PFSK-1 (cell line): Measurements from ENCODE around the gene PJA2.
A peak's percentile ranks its signal among the peaks of the same experiment; 100 is the strongest.

Experiments used
- FOXP2 ChIP-seq: optimal IDR thresholded peaks from 2 replicates; pipeline ENCODE3; 2011; ENCODE audit warnings: borderline replicate concordance, control low read depth, inconsistent platforms; ENCODE audit not compliant: insufficient read depth; ENCODE audit errors: extremely low read length, extremely low read depth
- POLR2AphosphoS5 ChIP-seq: IDR thresholded peaks from 2 replicates; pipeline ENCODE4 v1.6.1; 2012; ENCODE audit warnings: low read depth, mild to moderate bottlenecking, control low read depth, low read length, moderate library complexity
- SIN3A ChIP-seq: IDR thresholded peaks from 2 replicates; pipeline ENCODE4 v1.6.1; 2012; ENCODE audit warnings: mild to moderate bottlenecking, low read length, moderate library complexity, borderline replicate concordance; ENCODE audit not compliant: insufficient read depth
- TAF1 ChIP-seq: IDR thresholded peaks from 2 replicates; pipeline ENCODE4 v1.6.1; 2012; ENCODE audit warnings: low read length, control low read depth, borderline replicate concordance; ENCODE audit not compliant: insufficient read depth
- TF ChIP-seq, protein P1 (sequence below), 2 experiments: IDR thresholded peaks; 2 replicates each; pipeline versions ENCODE4 v1.6.1 to v1.8.0; 2011 to 2012; ENCODE audit warnings: low read depth in 2 of 2, low read length in 2 of 2, control low read depth in 1 of 2, inconsistent platforms in 1 of 2, mild to moderate bottlenecking in 1 of 2, moderate library complexity in 1 of 2; ENCODE audit not compliant: insufficient read depth in 1 of 2

PJA2 gene

DNA sequence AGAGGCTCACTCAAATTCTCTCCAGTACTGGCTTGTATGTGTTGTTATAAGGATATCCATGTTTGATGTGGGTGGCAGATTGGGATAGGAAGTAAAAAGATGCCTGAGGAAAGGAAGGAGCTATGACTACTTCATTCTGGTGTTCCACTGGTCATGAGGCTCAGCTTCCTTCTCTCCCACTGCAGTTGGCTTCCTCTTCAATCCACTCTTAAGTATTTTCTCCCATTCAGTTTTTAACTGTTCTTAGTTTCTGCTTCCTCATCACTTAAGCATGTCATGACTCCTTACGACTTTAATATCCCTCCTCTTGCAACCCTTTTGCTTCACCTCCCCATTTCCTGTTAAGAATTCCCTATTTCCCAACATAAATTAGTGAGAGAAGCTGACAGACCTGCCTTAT lies 81.1 kb downstream of the PJA2 start:
- TF ChIP-seq TAF1 (no peak), POLR2AphosphoS5 (peak; percentile 26; the same call in 1 of the 2 replicates)

DNA sequence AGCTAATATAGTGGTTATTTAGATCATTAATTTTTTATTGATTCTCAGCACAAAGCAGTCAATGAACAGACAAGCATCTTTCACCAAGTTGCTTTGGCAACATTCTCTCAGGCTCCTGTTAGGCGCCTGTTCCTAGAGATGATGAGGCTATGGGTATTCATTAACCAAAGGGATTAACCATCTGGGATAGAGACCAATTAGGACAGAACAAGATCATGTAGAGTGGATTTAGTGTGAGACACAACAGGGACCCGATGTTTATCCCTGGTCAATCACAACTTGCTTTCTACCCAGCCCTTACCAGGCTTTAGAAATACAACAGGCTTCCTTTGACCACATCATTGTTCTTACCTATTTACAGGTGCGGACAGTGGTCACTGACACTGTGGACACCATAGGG lies 82.2 kb downstream of the PJA2 start:
- TF ChIP-seq, protein P1, sequence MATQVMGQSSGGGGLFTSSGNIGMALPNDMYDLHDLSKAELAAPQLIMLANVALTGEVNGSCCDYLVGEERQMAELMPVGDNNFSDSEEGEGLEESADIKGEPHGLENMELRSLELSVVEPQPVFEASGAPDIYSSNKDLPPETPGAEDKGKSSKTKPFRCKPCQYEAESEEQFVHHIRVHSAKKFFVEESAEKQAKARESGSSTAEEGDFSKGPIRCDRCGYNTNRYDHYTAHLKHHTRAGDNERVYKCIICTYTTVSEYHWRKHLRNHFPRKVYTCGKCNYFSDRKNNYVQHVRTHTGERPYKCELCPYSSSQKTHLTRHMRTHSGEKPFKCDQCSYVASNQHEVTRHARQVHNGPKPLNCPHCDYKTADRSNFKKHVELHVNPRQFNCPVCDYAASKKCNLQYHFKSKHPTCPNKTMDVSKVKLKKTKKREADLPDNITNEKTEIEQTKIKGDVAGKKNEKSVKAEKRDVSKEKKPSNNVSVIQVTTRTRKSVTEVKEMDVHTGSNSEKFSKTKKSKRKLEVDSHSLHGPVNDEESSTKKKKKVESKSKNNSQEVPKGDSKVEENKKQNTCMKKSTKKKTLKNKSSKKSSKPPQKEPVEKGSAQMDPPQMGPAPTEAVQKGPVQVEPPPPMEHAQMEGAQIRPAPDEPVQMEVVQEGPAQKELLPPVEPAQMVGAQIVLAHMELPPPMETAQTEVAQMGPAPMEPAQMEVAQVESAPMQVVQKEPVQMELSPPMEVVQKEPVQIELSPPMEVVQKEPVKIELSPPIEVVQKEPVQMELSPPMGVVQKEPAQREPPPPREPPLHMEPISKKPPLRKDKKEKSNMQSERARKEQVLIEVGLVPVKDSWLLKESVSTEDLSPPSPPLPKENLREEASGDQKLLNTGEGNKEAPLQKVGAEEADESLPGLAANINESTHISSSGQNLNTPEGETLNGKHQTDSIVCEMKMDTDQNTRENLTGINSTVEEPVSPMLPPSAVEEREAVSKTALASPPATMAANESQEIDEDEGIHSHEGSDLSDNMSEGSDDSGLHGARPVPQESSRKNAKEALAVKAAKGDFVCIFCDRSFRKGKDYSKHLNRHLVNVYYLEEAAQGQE (IDR thresholded peaks at IDR 0.05; ENCODE audit: insufficient read depth in 1 of 2, low read depth in 2 of 2, low read length in 2 of 2): no peak
- TF ChIP-seq POLR2AphosphoS5 (no peak), TAF1 (no peak), FOXP2 (no peak), SIN3A (no peak)

DNA sequence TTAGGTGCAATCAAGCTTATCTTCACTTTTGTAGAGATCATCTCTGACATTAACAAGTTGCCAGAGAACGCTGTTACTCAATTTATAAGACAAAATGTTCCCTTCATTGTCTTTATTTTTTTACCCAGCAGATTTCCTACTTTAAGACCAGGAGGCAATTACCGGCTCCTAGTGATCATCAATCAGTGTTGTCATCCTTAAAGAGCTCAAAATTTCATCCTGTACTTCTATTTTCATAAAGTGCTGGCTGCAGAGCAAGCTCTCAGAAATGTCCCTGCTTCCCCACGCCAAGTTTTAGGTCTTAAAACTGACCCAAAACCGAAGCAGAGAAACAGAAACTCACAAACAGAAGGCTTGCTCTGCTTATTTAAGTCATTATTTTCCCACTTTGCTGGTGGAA lies 82.9 kb downstream of the PJA2 start:
- TF ChIP-seq POLR2AphosphoS5 (no peak), TAF1 (no peak), SIN3A (no peak), FOXP2 (no peak)

DNA sequence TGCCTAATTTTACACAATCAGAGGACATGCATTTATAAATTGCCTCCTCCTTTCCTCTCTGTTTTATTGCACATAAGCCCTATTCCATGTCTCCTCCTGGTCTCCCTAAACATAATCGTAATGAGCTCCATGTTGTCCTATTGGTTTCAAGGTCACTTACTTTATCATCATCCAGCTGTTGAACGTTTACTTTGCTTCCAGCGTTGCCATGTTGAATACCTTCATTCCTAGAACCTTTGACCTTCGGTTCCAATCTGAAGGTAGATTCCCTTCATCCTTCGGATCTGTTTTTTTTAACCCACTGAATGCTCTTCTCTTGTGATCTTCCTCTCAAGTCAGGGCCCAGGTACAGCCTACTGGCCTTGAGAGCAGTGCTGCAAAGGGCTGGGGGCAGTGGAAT lies 84.3 kb downstream of the PJA2 start:
- TF ChIP-seq TAF1 (no peak), POLR2AphosphoS5 (no peak), FOXP2 (no peak), SIN3A (no peak)
- TF ChIP-seq, protein P1 (IDR thresholded peaks at IDR 0.05; ENCODE audit: insufficient read depth in 1 of 2, low read depth in 2 of 2, low read length in 2 of 2): no peak

DNA sequence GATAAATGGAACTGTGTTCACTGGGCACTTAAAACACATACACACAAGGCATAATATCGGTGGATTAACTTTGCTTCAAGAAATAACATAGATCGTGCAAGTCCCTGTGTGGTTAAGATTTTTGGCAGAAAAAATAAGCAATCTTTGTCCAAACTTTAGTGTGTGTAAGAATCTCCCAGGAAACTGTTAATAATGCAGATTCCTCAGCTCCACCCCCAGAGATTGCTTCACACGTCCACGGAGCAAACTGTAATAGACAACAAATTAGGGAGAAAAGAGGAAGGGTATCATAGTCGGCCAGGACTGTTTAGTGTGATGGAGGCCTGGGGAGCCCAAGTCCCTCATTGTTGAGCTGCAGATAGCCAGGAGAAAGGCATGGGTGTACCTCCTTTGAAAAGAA lies 84.8 kb downstream of the PJA2 start:
- TF ChIP-seq, protein P1 (IDR thresholded peaks at IDR 0.05; ENCODE audit: insufficient read depth in 1 of 2, low read depth in 2 of 2, low read length in 2 of 2): no peak
- TF ChIP-seq SIN3A: no peak
- no peak for TF ChIP-seq POLR2AphosphoS5
- TF ChIP-seq TAF1: no peak
- no peak for TF ChIP-seq FOXP2

DNA sequence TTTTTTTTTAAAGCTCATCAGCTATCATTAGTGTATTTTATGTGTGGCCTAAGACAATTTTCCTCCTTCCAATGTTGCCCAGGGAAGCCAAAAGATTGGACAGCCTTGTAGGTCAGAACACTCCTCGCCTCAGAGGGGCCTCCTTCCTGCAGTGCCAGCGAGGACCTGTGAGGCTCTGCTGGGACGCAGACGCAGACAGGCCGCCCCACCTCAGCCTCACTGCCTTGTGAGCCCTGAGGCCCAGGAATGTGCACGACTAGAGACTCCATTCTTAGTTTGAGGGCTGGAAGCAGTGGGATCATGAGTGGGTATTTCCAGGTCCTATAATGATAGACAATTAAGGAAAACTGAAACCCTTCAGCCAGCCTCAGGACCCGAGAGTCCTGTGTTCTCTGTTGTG lies 85.4 kb downstream of the PJA2 start:
- TF ChIP-seq FOXP2: no peak
- TF ChIP-seq SIN3A: no peak
- TF ChIP-seq POLR2AphosphoS5: no peak
- TF ChIP-seq, protein P1 (IDR thresholded peaks at IDR 0.05; ENCODE audit: insufficient read depth in 1 of 2, low read depth in 2 of 2, low read length in 2 of 2): no peak
- no peak for TF ChIP-seq TAF1
